ENCODE results near the gene ACSL1.

DNA sequence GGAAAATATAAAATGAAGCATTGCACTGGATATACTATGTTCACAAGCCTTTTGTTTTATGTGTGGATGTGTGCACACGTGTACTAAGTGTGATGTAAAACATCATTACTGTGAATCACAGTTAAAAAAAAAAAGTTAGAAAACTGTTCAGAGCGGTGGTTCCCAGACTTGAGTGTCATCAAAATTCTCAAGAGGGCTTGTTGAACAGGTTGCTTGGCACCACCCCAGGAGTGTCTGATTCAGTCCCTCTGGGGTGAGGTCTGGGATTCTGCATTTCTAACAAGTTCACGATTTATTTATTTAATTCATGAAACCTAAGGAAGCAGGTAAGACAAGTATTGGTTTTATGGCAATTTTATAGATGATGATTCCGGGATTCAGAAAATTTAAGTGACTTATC lies 93.6 kb downstream of the ACSL1 start:
- TF ChIP-seq, protein P1, sequence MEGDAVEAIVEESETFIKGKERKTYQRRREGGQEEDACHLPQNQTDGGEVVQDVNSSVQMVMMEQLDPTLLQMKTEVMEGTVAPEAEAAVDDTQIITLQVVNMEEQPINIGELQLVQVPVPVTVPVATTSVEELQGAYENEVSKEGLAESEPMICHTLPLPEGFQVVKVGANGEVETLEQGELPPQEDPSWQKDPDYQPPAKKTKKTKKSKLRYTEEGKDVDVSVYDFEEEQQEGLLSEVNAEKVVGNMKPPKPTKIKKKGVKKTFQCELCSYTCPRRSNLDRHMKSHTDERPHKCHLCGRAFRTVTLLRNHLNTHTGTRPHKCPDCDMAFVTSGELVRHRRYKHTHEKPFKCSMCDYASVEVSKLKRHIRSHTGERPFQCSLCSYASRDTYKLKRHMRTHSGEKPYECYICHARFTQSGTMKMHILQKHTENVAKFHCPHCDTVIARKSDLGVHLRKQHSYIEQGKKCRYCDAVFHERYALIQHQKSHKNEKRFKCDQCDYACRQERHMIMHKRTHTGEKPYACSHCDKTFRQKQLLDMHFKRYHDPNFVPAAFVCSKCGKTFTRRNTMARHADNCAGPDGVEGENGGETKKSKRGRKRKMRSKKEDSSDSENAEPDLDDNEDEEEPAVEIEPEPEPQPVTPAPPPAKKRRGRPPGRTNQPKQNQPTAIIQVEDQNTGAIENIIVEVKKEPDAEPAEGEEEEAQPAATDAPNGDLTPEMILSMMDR (conservative IDR thresholded peaks at IDR 0.05 in 1 of 2, IDR thresholded peaks at IDR 0.05 in 1 of 2; ENCODE audit: extremely low read depth in 1 of 2, insufficient read depth in 1 of 2, low read depth in 1 of 2, low read length in 2 of 2) = no peak
- TF ChIP-seq EZH2 (IDR thresholded peaks at IDR 0.05; ENCODE audit: borderline replicate concordance, low read length) = no peak

All from mammary epithelial cell (primary cell).